ENCODE measurements around the gene KRT82.

- TF ChIP-seq, protein P1, sequence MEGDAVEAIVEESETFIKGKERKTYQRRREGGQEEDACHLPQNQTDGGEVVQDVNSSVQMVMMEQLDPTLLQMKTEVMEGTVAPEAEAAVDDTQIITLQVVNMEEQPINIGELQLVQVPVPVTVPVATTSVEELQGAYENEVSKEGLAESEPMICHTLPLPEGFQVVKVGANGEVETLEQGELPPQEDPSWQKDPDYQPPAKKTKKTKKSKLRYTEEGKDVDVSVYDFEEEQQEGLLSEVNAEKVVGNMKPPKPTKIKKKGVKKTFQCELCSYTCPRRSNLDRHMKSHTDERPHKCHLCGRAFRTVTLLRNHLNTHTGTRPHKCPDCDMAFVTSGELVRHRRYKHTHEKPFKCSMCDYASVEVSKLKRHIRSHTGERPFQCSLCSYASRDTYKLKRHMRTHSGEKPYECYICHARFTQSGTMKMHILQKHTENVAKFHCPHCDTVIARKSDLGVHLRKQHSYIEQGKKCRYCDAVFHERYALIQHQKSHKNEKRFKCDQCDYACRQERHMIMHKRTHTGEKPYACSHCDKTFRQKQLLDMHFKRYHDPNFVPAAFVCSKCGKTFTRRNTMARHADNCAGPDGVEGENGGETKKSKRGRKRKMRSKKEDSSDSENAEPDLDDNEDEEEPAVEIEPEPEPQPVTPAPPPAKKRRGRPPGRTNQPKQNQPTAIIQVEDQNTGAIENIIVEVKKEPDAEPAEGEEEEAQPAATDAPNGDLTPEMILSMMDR (IDR thresholded peaks at IDR 0.05): no peak
- TF ChIP-seq POLR2AphosphoS5 (IDR thresholded peaks at IDR 0.05) (no peak), POLR2A (IDR thresholded peaks at IDR 0.05) (no peak)
These were observed 49.7 kb upstream of the KRT82 start for GRCh38 chr12:52455821-52456220.

Data from stomach (tissue), 4 donors.